ENCODE results near the gene HLA-DPA1.

DNA sequence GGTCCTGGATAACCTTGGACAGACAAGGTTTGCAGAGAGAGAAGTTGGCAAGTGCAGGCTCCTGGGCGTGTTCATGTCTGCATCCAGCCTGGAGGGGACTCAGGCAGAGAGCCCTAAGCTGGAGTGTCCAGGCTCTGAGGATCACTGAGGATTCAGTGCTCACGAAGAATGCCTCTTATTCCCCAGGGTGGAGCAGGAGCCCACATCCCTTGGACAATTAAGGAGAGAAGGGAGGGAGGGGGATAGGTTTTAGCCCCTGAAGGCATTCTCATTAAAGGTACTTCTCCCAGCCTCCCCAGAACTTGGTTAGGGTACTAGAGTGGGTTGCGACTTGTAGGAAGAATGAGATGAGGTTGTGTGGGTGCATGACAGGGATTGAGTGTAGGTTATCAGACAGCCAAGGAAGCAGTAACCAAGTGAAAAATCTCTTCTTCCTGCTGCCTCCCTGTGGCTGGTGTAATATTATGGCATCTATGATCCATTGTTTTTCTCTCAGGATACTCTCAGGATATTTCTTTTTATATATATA lies 3.0 kb upstream of the HLA-DPA1 start:
- TF ChIP-seq EZH2phosphoT487 (IDR thresholded peaks at IDR 0.05; ENCODE audit: insufficient read depth, low read depth) (no peak), EZH2 (IDR thresholded peaks at IDR 0.05; ENCODE audit: insufficient read depth, poor library complexity, severe bottlenecking) (no peak)
